ENCODE measurements around the gene CARD16.

Gene CARD16

DNA sequence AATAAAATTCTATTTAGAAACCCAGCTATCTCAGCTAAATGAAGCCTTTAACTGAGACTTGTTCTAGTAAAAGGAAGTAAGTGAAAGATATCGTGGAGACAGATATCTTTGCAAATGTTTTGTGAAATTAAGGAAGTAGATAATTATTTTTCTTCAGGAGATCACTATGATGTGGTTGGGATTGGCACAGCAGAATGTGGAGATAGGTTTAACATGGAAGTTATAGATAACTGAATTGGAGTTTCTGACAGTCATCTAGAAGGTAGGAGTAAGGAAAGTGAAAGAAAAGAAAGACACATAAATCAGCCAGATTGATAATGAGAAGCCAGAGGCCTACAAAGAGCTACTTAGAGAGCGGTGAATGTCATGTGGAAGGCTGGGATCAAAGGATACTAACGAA, 17.5 kb downstream of the CARD16 start:
- no peak for DNase-seq (ENCODE audit: low read depth)
- no peak overlapping the region for H3K4me3 ChIP-seq (ENCODE audit: low read length)
- TF ChIP-seq CTCF (IDR thresholded peaks at IDR 0.05; ENCODE audit: insufficient read depth, low read depth, low read length, missing control alignments) = no peak

GRCh38 chr11:105024394-105024793, 20.7 kb downstream of the CARD16 start:
- no peak overlapping the region for H3K4me3 ChIP-seq (ENCODE audit: low read length)
- DNase-seq (ENCODE audit: low read depth) = no peak
- TF ChIP-seq CTCF (IDR thresholded peaks at IDR 0.05; ENCODE audit: insufficient read depth, low read depth, low read length, missing control alignments) = no peak

GRCh38 chr11:105023003-105023402, 22.1 kb downstream of the CARD16 start, which contains the start of gene CASP5:
Gene CASP5 (minus strand): TSS chr11:105023168. CDS start chr11:105023136, 32 bp downstream.
- no peak within 1 kb of the TSS for H3K4me3 ChIP-seq (ENCODE audit: low read length)
- no peak for TF ChIP-seq CTCF (IDR thresholded peaks at IDR 0.05; ENCODE audit: insufficient read depth, low read depth, low read length, missing control alignments)
- DNase-seq (ENCODE audit: low read depth) = no peak

DNA sequence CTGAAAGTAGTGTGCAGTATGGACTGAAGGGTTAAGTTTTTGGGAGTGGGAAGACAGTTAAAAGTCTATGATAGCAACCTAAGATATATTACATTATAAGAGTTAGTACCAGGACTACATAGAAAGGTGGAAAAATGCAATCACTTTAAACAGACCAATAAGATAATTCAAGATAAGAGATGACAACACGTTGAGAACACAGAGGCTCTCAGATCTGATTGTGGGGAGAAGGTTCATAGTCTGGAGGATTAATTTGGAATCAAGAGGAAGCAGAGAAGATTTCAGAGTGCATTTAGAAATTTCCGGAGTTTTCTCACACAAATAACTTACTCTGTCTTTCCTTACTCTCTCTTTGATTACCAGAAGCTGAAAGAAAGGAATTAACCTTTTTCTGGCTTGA, 22.6 kb downstream of the CARD16 start:
- DNase-seq (ENCODE audit: low read depth) = no peak
- no peak for TF ChIP-seq CTCF (IDR thresholded peaks at IDR 0.05; ENCODE audit: insufficient read depth, low read depth, low read length, missing control alignments)
- H3K4me3 ChIP-seq (ENCODE audit: low read length) = no peak overlapping the region

- H3K4me3 ChIP-seq (ENCODE audit: low read length) = no peak overlapping the region
- no peak for DNase-seq (ENCODE audit: low read depth)
- TF ChIP-seq CTCF (IDR thresholded peaks at IDR 0.05; ENCODE audit: insufficient read depth, low read depth, low read length, missing control alignments) = no peak
Measured at GRCh38 chr11:105007463-105007862, 37.7 kb downstream of the CARD16 start.

DNA sequence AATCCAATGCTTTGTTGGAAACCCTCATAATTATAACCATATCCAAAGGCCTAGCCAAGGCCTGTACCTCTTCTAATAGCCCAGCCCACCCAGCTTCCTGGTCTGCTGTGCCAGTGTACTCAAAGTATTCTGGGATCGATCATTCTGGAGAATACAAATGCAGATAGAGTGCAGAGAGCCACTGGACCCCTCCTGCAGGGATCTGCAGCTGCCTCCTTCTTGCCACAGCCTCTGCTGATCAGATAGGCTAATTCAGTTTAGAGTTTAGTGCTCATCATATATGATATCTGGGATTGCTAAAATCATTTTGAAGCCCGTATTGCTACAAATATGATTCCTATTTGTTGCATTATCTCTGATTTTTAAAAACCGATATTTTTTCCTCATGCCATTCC, 39.7 kb downstream of the CARD16 start:
- no peak for DNase-seq (ENCODE audit: low read depth)
- H3K4me3 ChIP-seq (ENCODE audit: low read length) = no peak overlapping the region
- TF ChIP-seq CTCF (IDR thresholded peaks at IDR 0.05; ENCODE audit: insufficient read depth, low read depth, low read length, missing control alignments) = no peak

- H3K4me3 ChIP-seq (ENCODE audit: low read length) = no peak overlapping the region
- no peak for DNase-seq (ENCODE audit: low read depth)
- no peak for TF ChIP-seq CTCF (IDR thresholded peaks at IDR 0.05; ENCODE audit: insufficient read depth, low read depth, low read length, missing control alignments)
Measured at GRCh38 chr11:105004021-105004420, 41.1 kb downstream of the CARD16 start.

All from epithelial cell of esophagus (primary cell).